IPS-18c (cell line): Measurements from ENCODE around the gene KCNH2.

Experiments
- H3K4me3 ChIP-seq: 2 replicates; pipeline ENCODE4 v1.7.0; 2013; ENCODE audit warnings: low read depth, mild to moderate bottlenecking, low read length, moderate library complexity; ENCODE audit not compliant: insufficient read depth
- H3K9me3 ChIP-seq: one replicate; pipeline ENCODE4 v1.6.1; 2013; ENCODE audit warnings: mild to moderate bottlenecking, low read length, moderate library complexity; ENCODE audit not compliant: control insufficient read depth, insufficient read depth

KCNH2 gene

GRCh38 chr7:150958597-150958996 is 19.5 kb downstream of the KCNH2 start:
- no peak overlapping the region for H3K4me3 ChIP-seq
- H3K9me3 ChIP-seq: peaks cover 2% of the 10 kb centered on the region

- Histone ChIP-seq H3K4me3 (no peak overlapping the region), H3K9me3 (peaks cover 2% of the 10 kb centered on the region)
Observed at GRCh38 chr7:150958062-150958552, 20.0 kb downstream of the KCNH2 start.

GRCh38 chr7:150957133-150958020 is 20.7 kb downstream of the KCNH2 start:
- no peak overlapping the region for H3K4me3 ChIP-seq
- H3K9me3 ChIP-seq: peaks cover 2% of the 10 kb centered on the region

GRCh38 chr7:150956395-150957132 is 21.6 kb downstream of the KCNH2 start:
- Histone ChIP-seq H3K9me3 (peaks cover 2% of the 10 kb centered on the region), H3K4me3 (no peak overlapping the region)

- H3K9me3 ChIP-seq: peaks cover 2% of the 10 kb centered on the region
- no peak overlapping the region for H3K4me3 ChIP-seq
Observed at GRCh38 chr7:150955519-150956394, 22.4 kb downstream of the KCNH2 start.

GRCh38 chr7:150954986-150955518 is 23.1 kb downstream of the KCNH2 start:
- Histone ChIP-seq H3K4me3 (no peak overlapping the region), H3K9me3 (peaks cover 2% of the 10 kb centered on the region)

GRCh38 chr7:150954201-150954985 is 23.7 kb downstream of the KCNH2 start:
- Histone ChIP-seq H3K9me3 (peaks cover 2% of the 10 kb centered on the region), H3K4me3 (no peak overlapping the region)

GRCh38 chr7:150953061-150953997 is 24.8 kb downstream of the KCNH2 start:
- Histone ChIP-seq H3K9me3 (peaks cover 2% of the 10 kb centered on the region), H3K4me3 (no peak overlapping the region)

- Histone ChIP-seq H3K4me3 (no peak overlapping the region), H3K9me3 (peaks cover 2% of the 10 kb centered on the region)
Observed at GRCh38 chr7:150952331-150953050, 25.6 kb downstream of the KCNH2 start.

- H3K4me3 ChIP-seq: no peak overlapping the region
- no peaks in the 10 kb centered on the region for H3K9me3 ChIP-seq
Observed at GRCh38 chr7:150951521-150951920, 26.6 kb downstream of the KCNH2 start.

- no peak overlapping the region for H3K4me3 ChIP-seq
- H3K9me3 ChIP-seq: no peaks in the 10 kb centered on the region
Observed at GRCh38 chr7:150951181-150951520, 27.0 kb downstream of the KCNH2 start.

GRCh38 chr7:150950496-150951180 is 27.5 kb downstream of the KCNH2 start:
- H3K9me3 ChIP-seq: no peaks in the 10 kb centered on the region
- H3K4me3 ChIP-seq: no peak overlapping the region

- no peak overlapping the region for H3K4me3 ChIP-seq
- no peaks in the 10 kb centered on the region for H3K9me3 ChIP-seq
Observed at GRCh38 chr7:150949971-150950491, 28.1 kb downstream of the KCNH2 start.

- no peak overlapping the region for H3K4me3 ChIP-seq
Observed at GRCh38 chr7:150949564-150949963, 28.6 kb downstream of the KCNH2 start.

More at GRCh38 chr7:150949564-150949963, 28.6 kb downstream of the KCNH2 start:
- H3K9me3 ChIP-seq: no peaks in the 10 kb centered on the region
